NCI-H510A (cell line): ENCODE measurements around the gene SLC7A10.

Experiments
- DNase-seq: peaks from one replicate; lab custom pipeline; 2025; lab: John Stamatoyannopoulos, UW

The SLC7A10 gene

GRCh38 chr19:33225458-33225926, at the start of gene SLC7A10:
Gene SLC7A10 (minus strand): TSS chr19:33225850. CDS start chr19:33225703, 147 bp downstream.
- no peak for DNase-seq

DNA sequence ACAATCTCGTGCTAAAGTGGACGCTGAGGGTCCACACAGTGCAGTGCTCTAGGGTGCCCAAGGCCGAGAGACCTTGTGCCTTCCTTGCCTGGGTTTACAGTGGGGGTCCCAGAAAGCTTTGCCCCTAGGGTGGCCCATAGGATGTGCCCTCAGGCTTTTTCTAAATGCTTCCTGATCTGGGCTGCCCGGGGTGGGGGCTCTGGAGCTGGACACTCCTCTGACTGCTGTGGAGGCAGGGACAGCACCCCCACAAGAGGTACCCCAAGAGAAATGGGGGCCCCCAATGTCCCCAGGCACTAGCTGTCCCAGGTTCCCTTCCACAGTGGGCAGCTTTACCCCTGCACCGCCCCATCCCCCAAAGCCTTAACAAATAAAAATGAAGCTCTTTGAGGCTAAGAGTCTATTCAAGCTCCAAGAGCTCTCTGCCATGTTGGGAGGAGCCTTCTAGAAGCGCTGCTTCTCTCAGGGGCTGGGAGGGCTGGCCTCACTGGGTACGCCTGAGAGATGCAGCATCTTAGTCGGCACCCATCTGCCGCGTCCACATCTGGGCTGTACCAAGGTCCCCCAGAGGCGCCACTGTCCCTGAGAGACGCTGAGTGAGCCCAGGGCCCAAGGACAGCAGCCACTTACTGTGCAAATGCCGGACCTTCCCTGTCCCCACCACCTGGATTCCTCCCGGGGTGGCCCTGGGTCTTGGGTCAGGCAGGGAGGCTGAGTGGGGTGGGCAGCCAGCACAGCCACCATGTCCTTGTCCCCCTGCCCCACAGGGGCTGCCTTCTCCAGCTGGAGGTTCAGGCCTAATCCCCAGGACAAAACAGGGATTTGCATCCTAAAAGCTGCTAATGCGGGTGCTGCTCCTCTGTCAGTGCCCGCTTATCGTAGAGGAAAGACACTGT, 49.3 kb upstream of the SLC7A10 start:
- DNase-seq: no peak

DNA sequence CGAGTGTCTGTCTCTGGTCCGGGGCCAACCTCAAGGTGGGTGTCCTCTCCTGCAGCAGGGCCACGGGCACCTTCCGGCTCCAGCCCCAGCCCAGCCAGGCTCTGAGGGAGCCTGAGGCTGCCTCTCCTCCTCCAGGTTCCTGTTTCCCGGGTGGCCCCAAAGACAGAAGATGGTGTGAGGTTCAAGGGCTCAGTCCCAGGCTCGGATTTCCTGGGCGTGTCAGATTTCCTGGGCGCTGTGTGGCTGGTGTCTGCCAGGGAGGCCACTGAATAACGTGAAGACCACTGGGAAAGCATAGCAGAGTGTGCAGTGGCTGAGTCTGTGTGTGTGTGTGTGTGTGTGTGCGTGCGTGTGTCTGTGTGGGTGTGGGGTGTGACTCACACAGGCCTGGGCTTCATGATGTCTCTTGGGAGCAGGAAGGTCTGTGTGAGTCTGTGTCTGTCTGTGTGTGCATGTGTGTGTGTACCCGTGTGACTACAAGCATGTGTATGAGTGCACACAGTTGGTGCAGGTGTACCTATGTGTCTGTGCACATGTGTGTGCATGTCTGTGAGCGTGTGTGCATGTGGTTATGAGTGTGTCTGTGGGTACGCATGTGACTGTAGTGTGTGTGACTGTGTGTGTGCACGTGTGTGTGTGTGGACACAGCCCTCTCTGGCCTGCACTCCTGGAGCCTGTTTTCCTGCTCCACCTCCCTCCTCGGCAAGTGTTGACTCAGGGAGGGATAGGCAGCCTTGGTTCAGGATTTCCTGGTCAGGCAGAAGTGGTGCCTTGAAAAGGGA, 48.4 kb upstream of the SLC7A10 start:
- DNase-seq: no peak

GRCh38 chr19:33273065-33273736, 47.6 kb upstream of the SLC7A10 start:
- DNase-seq: no peak

DNA sequence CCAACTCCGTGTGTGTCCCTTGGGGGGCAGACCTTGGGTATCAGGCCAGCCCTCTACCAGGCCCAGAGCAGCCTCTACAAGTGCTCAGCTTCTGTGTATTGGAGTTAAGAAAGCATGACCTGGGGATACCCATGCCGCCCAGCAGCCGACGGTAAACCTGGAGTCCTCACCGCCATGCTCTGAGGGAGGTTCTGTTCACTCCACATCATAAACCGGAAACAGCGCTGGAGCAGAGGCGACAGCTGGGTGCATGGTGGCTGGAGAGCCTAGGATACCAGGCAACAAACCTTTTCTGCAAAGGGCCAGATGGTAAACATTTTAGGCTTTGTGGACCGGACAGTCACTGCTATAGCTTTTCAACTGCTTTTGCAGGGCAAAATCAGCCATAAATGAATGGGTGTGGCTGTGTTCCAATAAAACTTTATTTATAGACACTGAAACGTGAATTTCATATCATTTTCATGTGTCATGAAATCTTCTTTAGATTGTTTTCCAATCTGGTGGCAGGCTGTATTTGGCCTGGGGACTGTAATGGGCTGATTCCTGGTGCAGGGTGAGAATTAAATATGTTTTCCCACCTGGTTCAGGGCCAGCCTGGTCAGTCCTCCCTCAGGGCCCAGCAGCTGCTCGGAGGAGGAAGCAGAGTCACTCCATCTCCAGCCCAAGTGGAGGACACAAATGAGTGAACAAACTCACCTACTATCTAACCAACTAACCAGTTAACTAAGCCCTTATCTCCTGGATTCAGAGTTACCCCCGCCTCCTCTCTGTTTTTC, 45.8 kb upstream of the SLC7A10 start:
- DNase-seq: no peak

DNA sequence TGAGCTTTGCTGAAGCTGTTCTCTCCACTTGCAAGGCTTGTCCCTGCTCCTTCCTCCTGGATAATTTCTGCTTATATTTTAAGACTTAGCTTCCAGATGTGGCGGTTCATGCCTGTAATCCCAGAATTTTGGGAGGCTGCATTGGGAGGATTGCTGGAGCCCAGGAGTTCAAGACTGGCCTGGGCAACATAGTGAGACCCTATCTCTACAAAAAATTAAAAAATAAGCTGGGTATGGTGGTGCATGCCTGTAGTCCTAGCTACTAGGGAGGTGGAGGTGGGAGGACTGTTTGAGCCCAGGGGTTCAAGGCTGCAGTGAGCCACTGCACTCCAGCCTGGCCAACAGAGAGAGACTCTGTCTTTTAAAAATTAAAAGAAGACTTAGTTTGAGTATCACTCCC, 45.1 kb upstream of the SLC7A10 start:
- DNase-seq: no peak

- DNase-seq: no peak
Observed at GRCh38 chr19:33269016-33269415, 43.4 kb upstream of the SLC7A10 start.

DNA sequence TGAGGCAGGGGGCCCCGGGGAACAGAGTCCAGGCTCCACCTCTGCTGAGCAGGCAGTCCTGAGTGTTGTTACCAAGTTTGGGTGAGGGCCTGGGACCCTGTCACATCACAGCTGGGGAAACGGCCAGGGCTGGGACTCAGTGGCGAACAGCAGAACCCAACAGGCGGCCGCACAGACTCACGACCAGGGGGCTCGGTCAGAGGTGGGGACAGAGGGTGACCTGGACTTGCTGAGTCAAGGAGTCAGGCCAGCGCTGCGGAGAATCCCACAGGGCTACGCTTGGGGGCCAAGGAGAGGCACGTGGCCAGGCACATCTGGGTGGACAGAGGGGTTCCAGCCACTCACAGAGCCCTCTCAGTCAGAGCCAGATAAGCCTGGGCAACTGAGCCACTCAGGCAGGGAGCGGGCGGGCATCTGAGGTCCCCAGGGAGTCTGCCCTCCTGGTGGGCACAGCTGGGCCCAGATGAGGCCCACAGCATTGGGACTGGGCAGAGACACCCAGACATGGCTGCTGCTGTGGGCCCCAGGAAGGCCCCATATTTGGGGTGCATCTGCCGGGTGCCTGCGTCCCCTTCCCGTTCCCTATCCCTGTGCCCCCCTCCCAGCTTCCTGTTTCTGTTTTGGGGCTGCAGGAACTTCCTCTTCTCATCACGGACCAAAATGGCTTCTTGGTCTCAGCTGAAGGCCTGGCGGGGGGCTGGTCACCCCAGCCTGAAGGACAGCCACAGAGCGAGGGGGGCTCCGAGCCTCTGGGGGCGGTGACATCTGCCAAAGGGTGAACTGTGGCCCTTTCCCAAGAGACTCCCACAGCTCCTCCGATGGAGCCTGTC, 42.7 kb upstream of the SLC7A10 start:
- DNase-seq: no peak

GRCh38 chr19:33267706-33268105, 42.1 kb upstream of the SLC7A10 start:
- no peak for DNase-seq

DNA sequence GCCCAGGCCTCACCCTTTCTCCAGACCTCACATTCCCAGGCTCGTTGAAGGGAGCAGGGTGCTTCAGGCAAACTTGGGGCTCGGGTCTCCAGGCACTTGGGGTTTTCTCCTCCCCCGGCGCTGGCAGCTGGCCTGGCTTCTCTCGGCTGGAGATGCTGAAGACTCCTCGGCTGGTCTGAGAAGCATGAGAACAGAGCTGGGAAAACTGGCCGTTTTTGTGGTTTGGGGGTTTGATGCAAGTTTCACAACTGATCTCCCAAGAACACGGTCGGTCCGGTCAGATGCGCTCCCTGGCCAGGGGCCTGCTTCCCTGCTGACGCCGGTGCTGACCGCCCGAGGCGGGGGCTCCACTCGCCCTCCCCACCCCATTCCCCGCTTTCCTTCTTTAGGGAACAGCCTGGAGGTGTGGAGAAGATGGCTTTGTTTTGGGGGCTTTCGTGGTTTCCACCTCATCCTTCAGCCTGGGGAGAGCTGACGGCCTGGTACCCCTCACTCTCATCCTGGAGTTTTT, 41.4 kb upstream of the SLC7A10 start:
- DNase-seq: no peak

DNA sequence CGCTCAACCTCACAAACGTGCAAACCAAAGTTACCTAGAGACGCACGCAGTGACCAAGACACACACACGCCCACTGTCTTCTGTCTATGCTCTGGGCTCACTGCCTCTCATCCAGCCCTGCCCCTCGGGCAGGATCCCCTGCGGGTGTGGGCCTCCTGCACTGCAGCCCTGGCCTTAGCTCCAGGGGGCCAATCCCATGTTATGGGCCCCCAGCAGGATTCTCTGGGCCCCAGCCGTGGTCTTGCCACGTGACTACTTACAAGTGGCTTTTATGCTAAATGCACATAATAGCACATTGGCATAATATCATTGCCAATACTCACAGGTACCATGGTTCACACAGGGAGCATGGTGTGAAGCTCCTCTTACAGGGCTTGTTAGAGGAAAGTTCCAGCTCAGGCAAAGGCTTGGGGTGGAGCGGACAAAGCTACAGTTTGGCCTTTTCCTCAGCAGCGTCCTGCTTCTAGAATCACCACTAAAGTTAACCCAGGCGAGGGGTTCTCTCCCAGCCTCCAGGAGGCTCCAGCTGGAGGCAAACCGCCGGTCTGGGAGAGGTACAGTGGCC, 39.3 kb upstream of the SLC7A10 start:
- DNase-seq: no peak

- DNase-seq: no peak
Observed at GRCh38 chr19:33263325-33264023, 37.8 kb upstream of the SLC7A10 start.

GRCh38 chr19:33261511-33262189, 36.0 kb upstream of the SLC7A10 start:
- DNase-seq: no peak

GRCh38 chr19:33260628-33261418, 35.2 kb upstream of the SLC7A10 start:
- no peak for DNase-seq

- DNase-seq: no peak
Observed at GRCh38 chr19:33259539-33259938, 33.9 kb upstream of the SLC7A10 start.

- DNase-seq: no peak
Observed at GRCh38 chr19:33257828-33258227, 32.2 kb upstream of the SLC7A10 start.

GRCh38 chr19:33256261-33256660, 30.6 kb upstream of the SLC7A10 start:
- DNase-seq: no peak

GRCh38 chr19:33255781-33256180, 30.1 kb upstream of the SLC7A10 start:
- no peak for DNase-seq
